Mesodermal cell (in vitro differentiated cells): ENCODE results near the gene ACADS.
A peak's percentile ranks its signal among the peaks of the same experiment; 100 is the strongest.

Experiments used
- H3K27ac ChIP-seq: 2 replicates; pipeline ENCODE4 v1.7.0; 2013; ENCODE audit warnings: mild to moderate bottlenecking, low read depth, low read length, moderate library complexity; ENCODE audit not compliant: severe bottlenecking
- H3K36me3 ChIP-seq: 2 replicates; pipeline ENCODE4 v1.7.1; 2013; ENCODE audit warnings: mild to moderate bottlenecking, low read length, moderate library complexity; ENCODE audit not compliant: control insufficient read depth, insufficient read depth
- H3K4me1 ChIP-seq: one replicate; pipeline ENCODE4 v1.7.1; 2013; ENCODE audit warnings: mild to moderate bottlenecking, low read length; ENCODE audit not compliant: insufficient read depth, control insufficient read depth, poor library complexity, severe bottlenecking
- H3K4me3 ChIP-seq: 2 replicates; pipeline ENCODE4 v1.7.0; 2013; ENCODE audit warnings: low read length, control low read depth, mild to moderate bottlenecking; ENCODE audit not compliant: insufficient read depth, poor library complexity, severe bottlenecking; ENCODE audit errors: extremely low read depth
- H3K9me3 ChIP-seq: 2 replicates; pipeline ENCODE4 v1.7.1; 2013; ENCODE audit warnings: mild to moderate bottlenecking, low read length, moderate library complexity; ENCODE audit not compliant: control insufficient read depth
- WGBS, 2 experiments: methylation state at CpG; one replicate each; pipeline ENCODE4 v1.1.5; 2013; ENCODE audit warnings: missing lambda C conversion rate in 2 of 2; ENCODE audit not compliant: insufficient coverage in 2 of 2; 5-methylcytosine and 5-hydroxymethylcytosine counted together

Gene ACADS

GRCh38 chr12:120718055-120718454, 7.6 kb upstream of the ACADS start:
- H3K4me1 ChIP-seq, result no peaks in the 10 kb centered on the region
- no peak overlapping the region for H3K4me3 ChIP-seq
- no peaks in the 10 kb centered on the region for H3K9me3 ChIP-seq
- H3K36me3 ChIP-seq, result peaks cover 97% of the 10 kb centered on the region
- H3K27ac ChIP-seq, result no peak overlapping the region
- WGBS, 2 experiments, result 82 to 95% methylated on average over 7 to 9 of the region's 9 CpGs

- Histone ChIP-seq H3K27ac (no peak overlapping the region), H3K36me3 (peaks cover 99% of the 10 kb centered on the region), H3K4me1 (no peaks in the 10 kb centered on the region), H3K4me3 (no peak overlapping the region), H3K9me3 (no peaks in the 10 kb centered on the region)
- WGBS, 2 experiments, result 94 to 100% methylated on average over 2 of the region's 2 CpGs
Measured at GRCh38 chr12:120719072-120719471, 6.6 kb upstream of the ACADS start.

DNA sequence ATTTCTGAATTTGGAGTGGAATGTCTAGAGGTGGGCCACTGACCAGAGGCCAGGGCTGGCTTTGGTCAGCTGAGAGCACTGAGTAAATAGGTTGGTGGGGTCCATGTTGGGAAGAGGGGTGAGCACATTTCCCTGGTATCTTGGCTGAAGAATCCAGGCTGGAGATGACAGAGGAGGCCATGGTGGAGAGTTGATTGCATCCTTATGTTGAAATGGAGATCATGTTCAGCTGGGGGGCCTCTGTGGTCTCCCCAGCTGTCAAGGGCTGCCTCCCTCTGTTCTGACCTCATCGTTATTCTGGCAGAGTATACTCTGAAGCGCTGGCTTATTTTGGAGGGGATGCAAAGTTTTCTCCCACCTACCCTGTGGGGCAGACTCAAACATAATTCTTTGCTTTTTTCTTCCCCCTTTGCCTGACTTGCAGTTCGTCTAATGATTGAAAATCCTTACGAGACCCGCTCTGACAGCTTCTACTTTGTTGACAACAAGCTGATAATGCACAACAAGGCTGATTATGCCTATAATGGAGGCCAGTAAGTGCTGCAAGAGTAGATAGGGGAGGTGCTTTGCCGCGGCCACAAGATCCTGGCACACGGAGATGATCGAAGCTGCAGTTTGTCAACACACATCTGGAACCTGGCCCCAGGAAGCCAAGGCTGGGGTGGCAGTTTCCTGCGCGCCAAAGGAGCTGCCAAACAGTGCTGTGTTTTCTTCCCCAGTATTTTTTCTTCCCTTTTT, 6.0 kb upstream of the ACADS start:
- peaks cover 98% of the 10 kb centered on the region for H3K36me3 ChIP-seq
- H3K4me3 ChIP-seq, result no peak overlapping the region
- H3K27ac ChIP-seq, result no peak overlapping the region
- 94 to 96% methylated on average over 8 of the region's 11 CpGs for WGBS, 2 experiments
- H3K9me3 ChIP-seq, result no peaks in the 10 kb centered on the region
- no peaks in the 10 kb centered on the region for H3K4me1 ChIP-seq

DNA sequence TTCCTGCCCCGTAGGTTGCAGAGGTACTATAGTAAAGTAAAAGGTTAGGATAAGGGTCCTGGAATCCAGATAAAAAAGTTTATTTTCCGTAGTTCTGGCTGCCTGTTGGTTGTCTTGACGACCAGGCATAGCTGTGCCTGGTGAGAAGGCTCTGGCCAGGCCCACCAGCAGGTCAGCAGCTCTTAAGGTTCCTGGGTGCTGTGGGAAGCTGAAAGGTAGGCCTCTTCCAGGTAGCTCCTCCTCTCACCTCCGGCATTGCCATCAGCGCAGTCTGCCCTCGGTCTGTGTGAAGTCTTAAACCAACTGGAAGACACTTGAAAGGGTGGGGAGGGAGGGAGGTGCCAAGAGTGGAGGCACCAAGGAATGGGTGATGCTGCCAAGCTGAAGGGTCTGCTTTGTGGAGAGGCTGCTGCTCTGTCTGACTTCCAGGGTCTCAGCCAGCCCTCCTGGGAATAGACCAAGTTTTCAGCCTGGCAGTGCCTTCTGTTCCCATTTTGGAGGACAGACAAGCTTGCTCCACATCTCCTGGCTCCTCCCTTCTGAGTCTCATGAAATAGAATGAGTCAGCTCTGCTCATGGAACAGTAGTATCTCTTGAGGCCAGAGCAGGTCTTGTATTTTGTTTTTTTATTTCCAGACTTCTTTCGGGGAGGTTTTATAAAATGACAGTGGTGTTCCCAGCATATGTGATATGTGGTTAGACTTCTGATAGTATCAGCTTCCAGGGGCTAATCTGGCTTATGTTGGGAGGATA, 5.2 kb upstream of the ACADS start:
- Histone ChIP-seq H3K36me3 (peaks cover 95% of the 10 kb centered on the region), H3K4me3 (no peak overlapping the region), H3K9me3 (no peaks in the 10 kb centered on the region), H3K4me1 (peaks cover 4% of the 10 kb centered on the region), H3K27ac (no peak overlapping the region)
- 94 to 97% methylated on average over 3 to 4 of the region's 7 CpGs for WGBS, 2 experiments

GRCh38 chr12:120720987-120721801, 4.4 kb upstream of the ACADS start:
- Histone ChIP-seq H3K9me3 (no peaks in the 10 kb centered on the region), H3K27ac (no peak overlapping the region), H3K36me3 (peaks cover 87% of the 10 kb centered on the region), H3K4me3 (no peak overlapping the region), H3K4me1 (peaks cover 4% of the 10 kb centered on the region)
- WGBS, 2 experiments, result 92 to 97% methylated on average over 8 to 10 of the region's 10 CpGs

- H3K4me3 ChIP-seq, result no peak overlapping the region
- no peaks in the 10 kb centered on the region for H3K9me3 ChIP-seq
- H3K4me1 ChIP-seq, result peaks cover 4% of the 10 kb centered on the region
- WGBS, 2 experiments, result 100% methylated on average over 2 to 3 of the region's 3 CpGs
- peaks cover 80% of the 10 kb centered on the region for H3K36me3 ChIP-seq
- no peak overlapping the region for H3K27ac ChIP-seq
Measured at GRCh38 chr12:120721866-120722265, 3.8 kb upstream of the ACADS start.

- H3K4me3 ChIP-seq, result no peak overlapping the region
- no peaks in the 10 kb centered on the region for H3K9me3 ChIP-seq
- WGBS, 2 experiments, result 100% methylated on average over 2 of the region's 2 CpGs; no CpG with 5 or more reads in 1 of the 2 experiments
- peaks cover 4% of the 10 kb centered on the region for H3K4me1 ChIP-seq
- no peak overlapping the region for H3K27ac ChIP-seq
- H3K36me3 ChIP-seq, result peaks cover 71% of the 10 kb centered on the region
Measured at GRCh38 chr12:120722784-120723183, 2.8 kb upstream of the ACADS start.

- H3K9me3 ChIP-seq, result no peaks in the 10 kb centered on the region
- no peak overlapping the region for H3K4me3 ChIP-seq
- H3K27ac ChIP-seq, result no peak overlapping the region
- peaks cover 4% of the 10 kb centered on the region for H3K4me1 ChIP-seq
- 77 to 85% methylated on average over 3 to 5 of the region's 5 CpGs for WGBS, 2 experiments
- H3K36me3 ChIP-seq, result peaks cover 60% of the 10 kb centered on the region
Measured at GRCh38 chr12:120724720-120725119, 906 bp upstream of the ACADS start.

- Histone ChIP-seq H3K4me3 (peak overlapping the region; percentile 45), H3K4me1 (peaks cover 4% of the 10 kb centered on the region), H3K27ac (no peak overlapping the region), H3K36me3 (peaks cover 55% of the 10 kb centered on the region), H3K9me3 (no peaks in the 10 kb centered on the region)
- 40 to 43% methylated on average over 10 to 14 of the region's 14 CpGs for WGBS, 2 experiments
Measured at GRCh38 chr12:120725151-120725658, 421 bp upstream of the ACADS start.

- H3K36me3 ChIP-seq, result peaks cover 45% of the 10 kb centered on the region
- no peaks in the 10 kb centered on the region for H3K9me3 ChIP-seq
- peak overlapping the region; percentile 45 for H3K4me3 ChIP-seq
- WGBS, 2 experiments, result 94% methylated on average over 8 of the region's 9 CpGs
- H3K4me1 ChIP-seq, result peaks cover 4% of the 10 kb centered on the region
- H3K27ac ChIP-seq, result no peak overlapping the region
Measured at GRCh38 chr12:120726510-120726793, 826 bp downstream of the ACADS start.
